Activated T-helper 1 cell treated with anti-CD3 and anti-CD28 coated beads, Interleukin-2, amount 50 U/mL, for 16 hours (primary cell): Measurements from ENCODE around the gene POLA2.
"Not testable (repeated sequence)": the region's sequence is repeated elsewhere in the genome, so short reads cannot be mapped to it uniquely, and the experiment has no call there.

Experiments
- DNase-seq, 2 donors: peaks; one replicate each; pipeline ENCODE4 v3.0.0-alpha.2; 2020; ENCODE audit warnings: low read depth in 1 of 2, low spot score in 1 of 2

POLA2 gene

DNA sequence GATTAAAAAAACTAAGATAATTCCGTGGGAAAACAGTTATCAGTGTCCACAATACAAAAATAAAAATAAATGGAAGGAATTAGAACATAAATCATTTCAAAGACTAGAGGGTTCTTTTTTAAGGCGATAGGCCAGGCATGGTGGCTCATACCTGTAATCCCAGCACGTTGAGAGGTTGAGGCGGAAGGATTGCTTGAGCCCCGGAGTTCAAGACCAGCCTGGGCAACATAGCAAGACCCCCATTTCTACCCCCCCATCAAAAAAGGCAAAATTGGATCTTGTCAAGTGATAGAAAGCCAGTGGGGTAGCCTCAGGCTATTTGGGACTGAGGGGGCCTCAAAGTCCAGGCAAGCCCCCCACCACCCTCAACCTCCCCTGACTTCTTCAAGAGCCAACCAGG lies 20.6 kb upstream of the POLA2 start:
- no peak for DNase-seq

DNA sequence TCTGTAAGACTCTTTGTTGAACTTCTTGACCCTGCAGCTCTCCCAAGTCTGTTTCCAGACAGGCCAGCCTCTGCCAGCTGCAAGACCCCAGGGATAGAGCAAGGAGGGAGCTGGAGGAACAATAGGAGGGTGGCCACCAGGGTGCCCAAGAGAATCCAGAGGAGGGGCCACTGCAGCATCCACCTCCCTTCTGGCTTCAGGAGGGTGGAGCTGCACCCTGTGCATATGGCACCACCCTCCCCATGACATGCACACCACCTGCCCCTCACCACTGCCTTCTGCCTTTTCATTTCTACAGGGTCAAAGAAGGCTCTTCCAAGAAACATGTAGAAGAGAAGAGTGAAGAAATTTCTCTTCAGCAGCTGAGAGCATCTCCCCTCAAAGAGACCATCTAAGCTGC lies 20.1 kb upstream of the POLA2 start:
- DNase-seq: no peak

- DNase-seq: no peak
Observed at GRCh38 chr11:65242389-65242788, 19.4 kb upstream of the POLA2 start.

GRCh38 chr11:65243797-65244196 lies 18.0 kb upstream of the POLA2 start:
- DNase-seq: no peak

DNA sequence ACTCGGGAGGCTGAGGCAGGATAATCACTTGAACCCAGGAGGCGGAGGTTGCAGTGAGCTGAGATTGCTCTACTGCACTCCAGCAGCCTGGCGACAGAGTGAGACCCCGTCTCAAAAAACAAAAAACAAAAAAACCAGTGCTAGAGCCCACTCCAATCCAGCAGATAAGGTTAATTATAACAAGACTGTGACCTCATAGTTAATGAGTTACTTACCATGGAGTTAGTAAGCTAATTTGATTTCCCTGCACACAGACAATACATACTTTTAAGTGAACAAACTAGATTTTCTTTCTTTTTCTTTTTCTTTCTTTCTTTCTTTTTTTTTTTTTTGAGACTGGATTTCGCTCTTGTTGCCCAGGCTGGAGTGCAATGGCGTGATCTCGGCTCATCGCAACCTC lies 16.7 kb upstream of the POLA2 start:
- not testable (repeated sequence) for DNase-seq

GRCh38 chr11:65246506-65246905 lies 15.3 kb upstream of the POLA2 start:
- DNase-seq: no peak

- not testable (repeated sequence) for DNase-seq
Observed at GRCh38 chr11:65248184-65248710, 13.5 kb upstream of the POLA2 start.

- no peak for DNase-seq
Observed at GRCh38 chr11:65251476-65251875, 10.3 kb upstream of the POLA2 start.

- DNase-seq: no peak
Observed at GRCh38 chr11:65254724-65255123, 7.0 kb upstream of the POLA2 start.

GRCh38 chr11:65258988-65259387 lies 2.8 kb upstream of the POLA2 start:
- no peak for DNase-seq

DNA sequence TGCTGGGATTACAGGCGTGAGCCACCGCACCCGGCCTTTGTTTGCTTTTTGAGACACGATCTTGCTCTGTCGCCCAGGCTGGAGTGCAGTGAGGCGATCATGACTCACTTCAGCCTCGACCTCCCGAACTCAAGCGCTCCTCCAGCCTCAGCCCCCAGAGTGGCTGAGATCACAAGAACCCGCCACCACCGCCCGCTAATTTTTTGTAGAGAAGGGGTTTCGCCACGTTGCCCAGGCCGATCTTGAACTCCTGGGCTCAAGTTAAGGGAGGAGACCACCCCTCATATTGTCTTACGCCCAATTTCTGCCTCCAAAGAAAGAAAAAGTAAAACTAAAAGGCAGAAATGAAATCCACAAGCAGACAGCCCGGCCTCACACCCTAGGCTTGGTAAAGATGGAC lies 1.5 kb upstream of the POLA2 start:
- DNase-seq: no peak

DNA sequence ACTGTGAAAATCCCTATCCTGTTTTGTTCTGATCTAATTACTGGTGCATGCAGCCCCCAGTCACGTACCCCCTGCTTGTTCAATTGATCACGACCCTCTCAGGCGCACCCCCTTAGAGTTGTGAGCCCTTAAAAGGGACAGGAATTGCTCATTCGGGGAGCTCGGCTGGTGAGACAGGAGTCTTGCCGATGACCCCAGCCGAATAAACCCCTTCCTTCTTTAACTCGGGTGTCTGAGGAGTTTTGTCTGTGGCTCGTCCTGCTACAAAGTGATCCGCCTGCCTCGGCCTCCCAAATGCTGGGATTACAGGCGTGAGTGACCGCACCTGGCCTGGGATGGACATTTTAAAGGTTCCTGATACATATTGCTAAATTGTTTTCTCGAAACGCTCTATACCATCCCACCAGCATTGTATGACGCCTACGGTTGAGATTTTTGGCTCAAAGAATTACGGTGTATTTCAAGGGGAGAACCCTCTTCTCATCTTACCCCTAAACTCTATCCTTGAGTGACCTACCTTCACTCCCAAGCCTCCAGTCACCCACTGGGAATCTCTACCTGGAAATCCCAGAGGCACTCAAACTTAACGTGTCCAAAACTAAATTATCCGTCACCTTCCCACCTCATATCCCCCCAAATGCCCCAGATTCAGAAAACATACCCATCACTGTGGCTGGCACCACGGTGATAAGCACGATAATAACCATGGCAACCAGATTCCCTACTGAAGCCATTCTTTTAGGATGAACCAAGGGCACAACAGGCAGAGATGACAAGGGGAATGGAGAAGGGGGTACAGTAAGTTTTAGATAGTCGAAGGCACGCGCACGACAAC lies 789 bp upstream of the POLA2 start:
- no peak for DNase-seq

GRCh38 chr11:65262381-65262680 lies 569 bp downstream of the POLA2 start:
- no peak for DNase-seq

GRCh38 chr11:65262776-65263175 lies 1.0 kb downstream of the POLA2 start:
- DNase-seq: no peak

DNA sequence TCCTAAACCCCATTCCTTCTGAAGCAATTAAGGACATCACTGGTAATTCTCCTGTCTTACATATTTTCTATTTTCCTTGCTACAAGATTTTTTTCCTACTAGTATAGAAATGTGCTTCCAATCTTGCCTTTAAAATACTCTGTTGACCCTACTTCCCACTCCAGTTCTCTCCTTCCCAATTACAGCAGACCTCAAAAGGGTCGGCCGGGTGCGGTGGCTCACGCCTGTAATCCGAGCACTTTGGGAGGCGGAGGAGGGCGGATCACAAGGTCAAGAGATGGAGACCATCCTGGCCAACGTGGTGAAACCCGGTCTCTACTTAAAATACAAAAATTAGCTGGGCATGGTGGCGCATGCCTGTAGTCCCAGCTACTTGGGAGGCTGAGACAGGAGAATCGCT lies 3.0 kb downstream of the POLA2 start:
- not testable (repeated sequence) for DNase-seq

DNA sequence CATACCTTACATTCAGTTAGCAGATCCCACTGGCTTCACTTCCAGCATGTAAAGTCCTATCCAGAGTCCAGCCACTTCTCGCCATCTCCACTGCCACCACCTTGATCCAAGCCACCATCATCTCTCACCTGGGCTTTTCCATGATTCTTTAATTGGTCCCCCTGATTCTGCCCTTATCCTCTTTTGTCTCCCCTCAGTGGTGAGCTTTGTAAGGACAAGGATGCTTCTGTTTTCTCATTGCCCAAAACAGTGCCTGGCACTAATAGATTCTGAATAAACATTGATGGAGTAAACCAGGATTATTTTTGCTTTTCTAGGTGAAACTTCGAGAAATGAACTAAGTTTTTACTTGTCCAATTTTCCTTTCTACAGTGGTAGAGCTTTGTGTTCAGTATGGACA lies 4.4 kb downstream of the POLA2 start:
- no peak for DNase-seq

GRCh38 chr11:65274735-65275682 lies 13.2 kb downstream of the POLA2 start:
- no peak for DNase-seq

DNA sequence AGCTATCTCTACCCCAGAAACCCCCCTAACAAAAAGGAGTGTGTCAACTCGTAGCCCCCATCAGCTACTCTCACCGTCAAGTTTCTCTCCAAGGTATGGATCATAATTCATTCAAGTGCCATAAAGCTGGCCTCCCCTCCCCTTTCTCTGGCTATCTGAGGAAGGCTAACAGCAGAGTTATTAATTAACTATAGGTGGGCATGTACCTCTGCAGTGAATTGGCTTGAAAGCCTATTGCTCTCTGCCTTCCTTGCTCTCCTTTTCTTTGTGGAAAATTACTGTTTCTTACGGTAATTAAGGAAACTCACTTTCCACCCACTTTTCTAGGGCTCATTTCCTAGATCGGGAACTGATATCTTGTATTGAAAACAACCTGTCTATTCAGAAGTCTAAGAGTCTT lies 14.1 kb downstream of the POLA2 start:
- DNase-seq: no peak

DNA sequence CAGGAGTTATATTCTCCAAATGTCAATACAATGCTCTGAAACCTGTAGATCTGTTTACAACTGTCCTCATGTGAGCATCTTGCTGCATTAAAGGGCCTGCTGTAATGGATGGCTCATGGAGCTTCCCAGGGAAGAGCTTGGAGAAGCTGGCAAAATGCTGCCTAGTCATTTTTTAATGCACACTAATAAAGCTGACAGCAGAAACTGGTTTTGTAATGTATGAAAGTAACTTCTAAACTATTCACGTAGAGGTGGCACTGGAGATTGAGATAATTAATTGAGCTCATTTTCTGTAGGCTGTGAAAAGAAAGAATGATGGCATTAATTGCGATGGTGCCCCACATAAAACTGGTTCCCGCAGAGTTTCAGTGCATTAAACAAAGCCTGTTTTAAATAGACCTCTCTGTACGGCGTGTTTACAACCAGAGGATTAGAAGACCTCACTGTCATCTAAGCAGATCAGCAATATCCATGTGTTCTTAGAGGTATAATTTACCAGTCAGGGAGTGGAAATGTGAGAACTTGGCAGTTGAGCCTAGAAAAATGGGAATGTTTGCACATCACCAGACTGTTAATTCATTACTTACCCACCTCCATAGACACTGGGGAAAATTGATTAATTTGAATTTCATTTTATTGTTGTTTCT lies 16.0 kb downstream of the POLA2 start:
- no peak for DNase-seq

GRCh38 chr11:65278356-65278755 lies 16.6 kb downstream of the POLA2 start:
- no peak for DNase-seq

DNA sequence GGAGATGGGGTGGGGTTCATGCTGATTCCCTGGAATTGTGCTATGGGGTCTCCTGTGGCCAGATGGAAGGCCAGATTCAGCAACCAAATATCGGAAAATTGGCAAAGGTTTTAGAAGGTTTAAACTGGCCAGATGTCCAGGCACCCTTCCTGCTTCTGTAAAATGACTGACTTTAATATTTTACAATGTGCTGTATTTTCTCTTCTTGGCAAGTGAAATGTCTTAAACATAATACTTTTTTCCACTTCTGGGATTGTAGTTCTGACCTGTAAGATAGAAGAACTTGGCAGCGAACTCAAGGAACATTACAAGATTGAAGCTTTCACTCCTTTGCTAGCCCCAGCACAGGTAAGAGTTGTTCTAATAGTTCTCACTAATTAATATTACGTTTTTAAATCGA lies 17.5 kb downstream of the POLA2 start:
- DNase-seq: no peak
